ENCODE results near the gene CLMP.
A peak's percentile ranks its signal among the peaks of the same experiment; 100 is the strongest.

The CLMP gene

GRCh38 chr11:123191939-123192338 is 3.1 kb downstream of the CLMP start:
- no peak for DNase-seq

GRCh38 chr11:123190518-123190917 is 4.5 kb downstream of the CLMP start:
- DNase-seq, result no peak

- DNase-seq, result peak; percentile 32
These were observed 6.4 kb downstream of the CLMP start for GRCh38 chr11:123188508-123189165.

- peak; percentile 58 for DNase-seq
These were observed 7.2 kb downstream of the CLMP start for GRCh38 chr11:123187665-123188507.

GRCh38 chr11:123187248-123187647 is 7.8 kb downstream of the CLMP start:
- no peak for DNase-seq

GRCh38 chr11:123186286-123186685 is 8.8 kb downstream of the CLMP start:
- DNase-seq, result no peak

GRCh38 chr11:123185326-123185725 is 9.7 kb downstream of the CLMP start:
- no peak for DNase-seq

GRCh38 chr11:123184531-123184930 is 10.5 kb downstream of the CLMP start:
- DNase-seq, result no peak

- no peak for DNase-seq
These were observed 11.5 kb downstream of the CLMP start for GRCh38 chr11:123183391-123184099.

- DNase-seq, result no peak
These were observed 13.1 kb downstream of the CLMP start for GRCh38 chr11:123181767-123182500.

- DNase-seq, result no peak
These were observed 14.0 kb downstream of the CLMP start for GRCh38 chr11:123181075-123181474.

GRCh38 chr11:123180574-123180973 is 14.5 kb downstream of the CLMP start:
- DNase-seq, result no peak

- no peak for DNase-seq
These were observed 14.9 kb downstream of the CLMP start for GRCh38 chr11:123180166-123180565.

- DNase-seq, result no peak
These were observed 15.5 kb downstream of the CLMP start for GRCh38 chr11:123179586-123179985.

- DNase-seq, result no peak
These were observed 16.9 kb downstream of the CLMP start for GRCh38 chr11:123178186-123178585.

GRCh38 chr11:123176785-123177184 is 18.3 kb downstream of the CLMP start:
- no peak for DNase-seq

GRCh38 chr11:123174196-123175183 is 20.6 kb downstream of the CLMP start:
- peak; percentile 36 for DNase-seq

GRCh38 chr11:123173856-123174186 is 21.2 kb downstream of the CLMP start:
- no peak for DNase-seq

- no peak for DNase-seq
These were observed 21.8 kb downstream of the CLMP start for GRCh38 chr11:123173040-123173855.

- no peak for DNase-seq
These were observed 24.1 kb downstream of the CLMP start for GRCh38 chr11:123170929-123171328.

Measured in right kidney (tissue), 1 donor.